HG02678 (cell line): ENCODE results near the gene MTF2.
"Not testable (repeated sequence)": the region's sequence is repeated elsewhere in the genome, so short reads cannot be mapped to it uniquely, and the experiment has no call there.

Experiments
- ATAC-seq: cut with Tn5 transposase; IDR thresholded peaks from one replicate; pipeline ENCODE4 v1.9.1; 2021; ENCODE audit warnings: mild to moderate bottlenecking, moderate library complexity; ENCODE audit not compliant: unreplicated experiment

Gene MTF2

DNA sequence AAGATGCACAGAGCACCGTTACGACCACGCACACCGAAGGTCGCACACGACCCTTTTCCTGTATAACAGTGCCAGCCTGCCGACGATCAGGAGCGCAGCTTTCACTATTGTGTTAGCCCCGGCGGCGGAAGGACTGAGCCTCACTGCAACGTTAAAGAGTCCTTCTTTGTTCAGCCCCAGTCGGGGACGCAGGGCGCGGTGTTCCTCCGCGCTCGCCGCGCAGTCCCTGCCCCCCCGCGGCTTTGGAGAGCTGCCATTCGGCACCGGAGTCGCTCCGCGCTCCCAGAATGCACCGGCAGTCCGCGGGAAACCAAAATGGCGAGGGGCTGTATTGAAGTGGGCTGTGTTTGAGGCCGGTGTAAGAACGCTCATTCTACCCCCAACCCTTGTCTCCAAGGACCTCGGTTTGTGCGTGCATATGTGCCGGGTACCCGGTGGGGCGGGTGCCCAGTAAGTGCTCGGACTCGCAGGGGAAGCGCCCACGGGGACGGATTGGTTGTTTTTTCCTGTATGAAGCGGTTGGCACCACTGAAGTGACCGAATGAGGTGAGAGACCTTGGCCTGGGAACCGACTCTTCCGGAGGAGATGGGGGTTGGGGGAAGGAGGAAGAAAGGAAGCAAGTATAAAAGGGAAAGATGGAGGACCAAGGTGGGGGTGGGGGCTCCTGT, at the start of gene MTF2:
MTF2 (plus strand) TSS at position 298 of the 669 bp plus-strand sequence; CDS start at position 542, 244 bp downstream.
- ATAC-seq = peak; percentile 77

GRCh38 chr1:93029317-93029716, 49.8 kb upstream of the MTF2 start:
- ATAC-seq = no peak

DNA sequence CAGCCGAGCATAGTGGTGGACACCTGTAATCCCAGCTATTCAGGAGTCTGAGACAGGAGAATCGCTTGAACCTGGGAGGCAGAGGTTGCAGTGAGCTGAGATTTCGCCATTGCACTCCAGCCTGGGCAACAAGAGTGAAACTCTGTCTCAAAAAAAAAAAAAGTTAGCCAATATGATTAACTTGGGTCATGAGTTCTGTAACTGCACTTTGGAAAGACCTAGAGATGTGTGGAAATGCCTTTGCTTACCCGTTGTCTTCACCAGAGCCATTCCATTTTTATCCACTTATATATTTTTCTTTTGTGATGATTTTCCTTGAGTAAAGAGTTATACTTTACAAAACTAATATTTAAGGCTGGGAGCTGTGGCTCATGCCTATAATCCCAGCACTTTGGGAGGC, 48.9 kb upstream of the MTF2 start:
- ATAC-seq = not testable (repeated sequence)

DNA sequence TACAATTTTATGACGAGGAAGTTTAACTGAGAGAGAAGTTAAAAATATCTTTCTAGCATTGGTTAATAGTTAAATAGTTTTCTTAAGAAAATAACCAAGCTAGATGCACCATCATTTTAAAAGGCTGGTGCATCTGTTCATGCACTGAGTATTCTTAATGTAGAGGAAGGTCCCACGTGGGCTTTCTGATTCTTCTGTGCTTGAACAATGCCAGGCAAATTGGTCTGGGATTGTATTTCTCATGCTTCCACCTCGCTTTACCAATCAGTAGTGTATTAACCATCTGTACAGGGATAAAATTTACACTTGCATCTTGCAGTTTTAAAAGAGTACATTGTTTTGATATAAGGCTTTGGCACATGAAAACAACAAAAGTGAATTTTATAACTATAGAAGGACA, 47.4 kb upstream of the MTF2 start:
- no peak for ATAC-seq

DNA sequence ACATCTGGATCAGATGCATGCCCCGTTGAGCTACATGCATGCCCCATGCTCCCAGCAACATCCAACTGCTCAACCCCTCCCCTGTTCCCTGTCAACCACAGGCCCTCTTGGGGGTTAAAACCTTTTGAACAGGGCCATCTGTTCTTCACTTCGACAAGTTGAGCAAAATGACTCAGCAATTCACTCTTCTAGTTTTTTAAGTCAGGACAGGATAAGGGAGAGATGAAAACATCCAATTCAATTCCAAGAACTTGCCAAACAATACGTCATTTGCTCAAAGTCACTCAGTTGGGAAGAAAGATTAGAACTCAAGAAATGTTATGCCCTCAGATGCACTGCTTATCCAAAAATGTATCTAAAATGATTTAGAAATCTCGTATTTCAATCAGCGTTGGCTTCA, 46.1 kb upstream of the MTF2 start:
- ATAC-seq = peak; percentile 52

GRCh38 chr1:93033785-93034184, 45.3 kb upstream of the MTF2 start:
- ATAC-seq = peak; percentile 88

- ATAC-seq = no peak
These were observed 44.7 kb upstream of the MTF2 start for GRCh38 chr1:93034397-93034796.

DNA sequence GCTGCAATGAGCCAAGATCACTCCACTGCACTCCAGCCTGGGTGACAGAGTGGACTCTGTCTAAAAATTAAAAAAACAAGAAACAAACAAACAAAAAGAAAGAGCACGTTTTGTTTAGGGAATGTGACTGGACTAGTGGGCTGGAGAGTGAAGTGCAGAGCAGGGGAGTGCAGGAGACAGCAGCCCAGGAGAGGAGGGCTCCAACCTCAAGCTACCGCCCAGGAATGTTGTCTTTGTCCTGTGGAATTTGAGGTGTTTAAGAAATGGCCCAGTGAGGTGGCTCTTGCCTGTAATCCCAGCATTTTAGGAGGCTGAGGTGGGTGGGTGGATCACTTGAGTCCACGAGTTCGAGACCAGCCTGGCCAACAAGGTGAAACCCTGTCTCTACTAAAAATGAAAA, 42.4 kb upstream of the MTF2 start:
- no peak for ATAC-seq

- ATAC-seq = peak; percentile 98
These were observed 36.7 kb upstream of the MTF2 start for GRCh38 chr1:93042187-93043056.

GRCh38 chr1:93043057-93043557, 36.0 kb upstream of the MTF2 start:
- ATAC-seq = no peak

DNA sequence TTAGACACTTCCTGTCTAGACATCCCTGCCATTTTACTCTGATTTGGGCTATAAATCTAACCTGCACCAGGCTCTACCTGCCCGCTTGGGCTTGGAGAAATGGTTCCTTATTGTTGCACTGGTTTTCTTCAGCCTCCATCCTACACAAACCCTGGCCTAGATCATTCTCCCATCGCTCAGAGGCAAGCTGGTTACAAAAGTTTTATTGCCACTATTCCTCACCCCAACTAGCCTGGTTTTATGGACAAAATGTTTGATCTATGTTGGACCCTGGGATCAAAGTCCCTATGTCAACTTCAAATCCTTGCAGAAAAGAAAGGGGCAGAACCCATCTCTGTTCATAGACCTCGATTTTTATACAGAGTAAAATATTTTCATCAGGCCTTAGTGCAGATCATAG, 31.5 kb upstream of the MTF2 start:
- no peak for ATAC-seq

- no peak for ATAC-seq
These were observed 27.1 kb upstream of the MTF2 start for GRCh38 chr1:93051961-93052360.

GRCh38 chr1:93056214-93056613, 22.9 kb upstream of the MTF2 start:
- no peak for ATAC-seq

- no peak for ATAC-seq
These were observed 22.4 kb upstream of the MTF2 start for GRCh38 chr1:93056649-93057048.

GRCh38 chr1:93061895-93062792, 16.9 kb upstream of the MTF2 start:
- no peak for ATAC-seq

DNA sequence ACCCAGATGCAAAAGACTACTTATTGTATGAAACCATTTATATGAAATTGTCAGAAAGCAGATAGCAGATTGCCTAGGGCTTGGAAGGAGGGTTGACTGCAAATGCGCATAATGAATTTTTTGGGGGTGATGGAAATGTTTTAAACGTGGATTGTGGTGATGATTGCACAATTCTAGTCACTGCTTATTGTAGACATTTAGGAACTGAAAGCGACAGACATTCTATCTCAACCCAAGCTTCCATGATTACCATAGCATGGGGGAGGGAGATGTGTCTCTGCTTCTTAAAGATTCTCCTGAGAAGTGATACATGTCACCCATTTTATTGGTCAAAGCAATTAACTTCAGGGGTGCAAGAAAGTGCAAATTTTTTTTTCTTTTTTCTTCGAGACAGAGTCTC, 2.8 kb upstream of the MTF2 start:
- no peak for ATAC-seq

DNA sequence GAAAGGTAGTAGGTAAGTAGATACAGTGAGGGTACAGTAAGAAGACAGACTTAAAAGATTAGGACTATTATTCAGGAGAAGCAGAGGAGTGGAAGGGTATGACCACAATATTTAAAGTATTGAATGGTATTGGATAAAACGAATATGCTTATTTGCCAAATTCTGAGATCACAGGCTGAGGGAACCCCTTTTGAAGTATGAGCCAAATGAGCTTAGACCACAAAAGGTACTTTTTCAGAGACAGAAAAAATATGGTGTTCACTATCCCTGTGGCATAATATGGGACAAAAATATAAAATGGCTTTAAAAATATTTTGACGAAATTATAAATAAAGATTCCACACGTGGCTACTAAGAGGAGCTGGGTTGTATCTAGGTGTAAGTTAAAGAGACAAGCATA, 880 bp upstream of the MTF2 start:
- no peak for ATAC-seq

GRCh38 chr1:93078638-93078985, 471 bp upstream of the MTF2 start:
- ATAC-seq = no peak

GRCh38 chr1:93079685-93080141, 630 bp downstream of the MTF2 start:
- no peak for ATAC-seq

DNA sequence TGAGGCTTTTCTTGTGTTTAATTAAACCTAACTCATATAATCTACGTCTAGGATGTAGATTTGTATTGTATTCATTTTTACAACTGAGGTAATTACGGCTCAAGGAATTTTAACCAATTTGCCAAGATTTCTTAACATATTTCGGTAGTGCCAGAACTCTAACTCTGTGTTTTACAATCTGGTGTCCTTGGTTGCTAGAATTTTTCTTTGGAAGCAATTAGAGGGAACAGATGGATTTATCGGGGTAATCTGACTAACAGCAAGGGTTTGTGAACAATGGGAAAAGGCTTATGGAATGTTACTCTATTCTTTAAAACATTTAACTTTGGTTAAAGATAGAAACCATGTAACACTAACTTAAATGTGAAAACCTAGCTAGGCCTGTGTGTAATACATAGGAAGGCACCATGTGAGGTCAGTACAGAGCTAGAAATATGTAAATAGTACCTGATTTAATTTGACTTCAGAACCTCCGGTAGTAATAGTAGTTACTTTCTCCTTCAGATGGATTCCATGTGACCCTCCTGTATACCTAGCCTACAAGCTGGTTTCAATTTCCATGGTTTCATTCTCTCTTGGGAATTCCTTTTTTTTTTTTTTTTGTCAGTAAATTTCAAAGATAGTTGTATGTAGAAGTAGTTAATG, 1.2 kb downstream of the MTF2 start:
- peak; percentile 61 for ATAC-seq

- ATAC-seq = no peak
These were observed 2.6 kb downstream of the MTF2 start for GRCh38 chr1:93081716-93082115.
